Measurements from ENCODE around the gene ST6GALNAC5.

Gene ST6GALNAC5

DNA sequence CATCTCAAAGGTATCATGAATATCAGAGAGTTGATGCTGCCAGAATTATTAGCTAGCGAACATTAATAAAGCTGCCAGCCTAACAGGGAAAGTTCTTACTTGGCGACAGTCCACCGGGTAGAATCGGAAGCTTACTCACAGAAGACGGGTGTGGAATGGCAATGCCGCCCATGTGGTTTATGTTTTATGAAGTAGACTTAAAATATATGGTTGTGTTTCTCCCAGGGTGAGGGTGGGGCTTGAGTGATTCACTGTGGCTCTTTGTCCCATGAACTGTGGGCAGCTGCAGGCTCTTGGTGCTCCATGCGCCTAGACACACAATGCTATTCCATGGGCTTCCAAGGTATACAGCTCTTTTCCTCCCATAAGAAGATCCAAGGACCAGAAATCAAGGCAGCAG lies 189.2 kb downstream of the ST6GALNAC5 start:
- DNase-seq, result no peak

GRCh38 chr1:77057994-77058585 lies 190.8 kb downstream of the ST6GALNAC5 start:
- DNase-seq, result no peak

GRCh38 chr1:77060000-77060399 lies 192.7 kb downstream of the ST6GALNAC5 start:
- no peak for DNase-seq

- DNase-seq, result no peak
Observed at GRCh38 chr1:77061162-77061561, 193.9 kb downstream of the ST6GALNAC5 start.

- DNase-seq, result no peak
Observed at GRCh38 chr1:77063118-77063517, 195.8 kb downstream of the ST6GALNAC5 start.

GRCh38 chr1:77064246-77064645 lies 197.0 kb downstream of the ST6GALNAC5 start:
- DNase-seq, result no peak

DNA sequence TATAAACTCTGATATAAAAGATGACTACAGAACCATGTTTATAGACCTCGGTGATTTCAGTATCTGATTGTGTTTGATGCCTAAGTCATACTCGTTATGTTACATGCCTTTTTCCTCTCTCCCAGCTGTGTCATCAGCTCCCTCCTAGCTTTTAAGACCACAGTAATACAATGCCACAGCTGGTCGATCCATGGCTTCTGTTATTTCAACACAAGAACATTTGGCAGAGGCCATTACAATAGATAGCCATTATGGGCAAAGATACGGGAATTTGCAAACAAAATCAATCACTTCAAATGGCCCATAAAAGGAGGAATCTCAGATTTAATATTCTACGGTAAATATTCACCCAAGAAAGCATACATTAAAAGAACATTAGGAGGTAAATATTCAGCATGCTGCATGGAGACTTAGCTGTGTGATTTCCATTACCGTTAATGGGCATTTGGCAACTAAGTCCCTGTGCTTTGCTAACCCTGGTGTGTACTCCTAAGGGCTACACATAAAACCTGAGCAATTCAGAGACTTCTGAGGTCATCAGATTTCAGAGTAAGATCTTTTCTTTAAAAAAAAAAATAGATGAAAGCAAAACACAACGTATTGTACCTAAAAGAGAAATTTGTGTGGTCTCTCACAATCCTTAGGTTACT lies 198.5 kb downstream of the ST6GALNAC5 start:
- no peak for DNase-seq

GRCh38 chr1:77068013-77068412 lies 200.7 kb downstream of the ST6GALNAC5 start:
- no peak for DNase-seq

DNA sequence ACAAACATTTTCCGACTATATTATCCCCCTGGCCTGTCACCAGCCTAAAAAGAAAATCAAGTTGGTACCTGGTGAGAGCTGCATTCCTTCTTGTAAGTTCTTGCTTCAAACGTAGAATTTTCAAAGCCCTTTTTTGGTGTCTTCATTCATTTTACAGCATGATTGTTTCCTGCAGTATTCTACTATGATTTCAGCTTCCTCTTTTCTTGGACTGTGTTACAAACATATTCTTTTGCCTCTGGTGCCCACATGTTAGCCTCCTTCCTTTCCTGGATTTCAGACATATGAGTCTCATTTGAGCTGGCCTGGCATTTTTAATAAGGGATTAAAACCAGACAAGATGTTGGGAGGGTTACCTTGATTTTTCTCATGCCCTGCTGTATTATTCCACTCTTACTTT lies 209.5 kb downstream of the ST6GALNAC5 start:
- DNase-seq, result no peak

GRCh38 chr1:77081834-77082233 lies 214.6 kb downstream of the ST6GALNAC5 start:
- no peak for DNase-seq

DNA sequence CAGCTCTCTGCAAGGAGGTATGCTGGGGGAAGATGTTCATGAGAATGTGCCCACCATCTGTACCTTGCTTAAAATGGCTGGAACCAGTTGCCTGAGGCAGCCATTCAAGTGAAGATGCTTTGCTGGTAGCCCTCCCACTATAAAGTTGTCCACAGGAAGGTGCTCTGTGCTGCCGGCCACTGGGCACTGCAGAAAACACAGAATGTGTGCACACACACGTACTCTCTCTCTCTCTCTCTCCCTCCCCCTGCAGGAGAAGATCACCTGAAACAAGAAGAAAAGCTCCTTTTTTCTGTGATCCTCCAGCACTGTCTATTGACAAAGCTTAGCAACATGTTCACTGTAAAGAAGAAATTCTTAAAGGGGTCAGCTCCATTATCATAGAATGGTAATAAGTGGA lies 217.2 kb downstream of the ST6GALNAC5 start:
- DNase-seq, result no peak

DNA sequence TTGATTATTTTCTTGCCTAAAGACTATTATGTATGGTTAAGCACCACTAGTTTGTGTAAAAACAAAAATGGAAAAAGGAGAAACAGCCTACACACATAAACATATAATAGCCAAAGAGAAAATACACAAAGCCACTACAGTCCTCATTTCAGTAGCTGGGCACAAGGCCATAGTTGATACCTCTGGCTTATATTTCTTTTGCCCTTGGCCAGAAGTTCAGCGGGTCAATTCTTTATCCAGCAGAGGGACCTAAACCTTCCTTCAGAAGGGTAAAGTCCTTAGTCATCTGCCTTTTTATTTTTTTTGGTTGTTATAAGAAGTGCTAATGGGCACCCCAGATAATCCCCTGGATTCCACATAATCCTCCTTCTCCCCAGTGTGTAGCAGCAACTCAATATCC lies 217.8 kb downstream of the ST6GALNAC5 start:
- DNase-seq, result no peak

GRCh38 chr1:77089756-77090155 lies 222.5 kb downstream of the ST6GALNAC5 start:
- DNase-seq, result no peak

DNA sequence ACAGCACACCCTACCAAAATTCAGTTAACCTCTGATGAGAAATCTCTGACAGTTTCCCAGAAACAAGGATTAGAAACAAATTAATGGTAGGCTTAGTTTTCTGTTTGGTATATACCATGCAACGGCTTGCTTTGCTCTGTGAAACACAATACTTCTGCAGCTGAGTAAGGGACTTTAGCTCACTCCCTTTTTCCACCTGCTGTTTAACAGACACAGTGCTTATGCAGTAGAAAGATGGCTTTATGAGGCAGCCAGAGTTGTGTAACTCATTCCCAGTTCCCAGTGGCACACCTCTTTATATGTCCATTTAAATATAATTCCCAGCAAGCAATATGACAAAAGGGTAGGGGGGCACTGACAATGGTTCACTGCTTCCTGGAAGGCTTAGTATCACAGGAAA lies 228.0 kb downstream of the ST6GALNAC5 start:
- no peak for DNase-seq

DNA sequence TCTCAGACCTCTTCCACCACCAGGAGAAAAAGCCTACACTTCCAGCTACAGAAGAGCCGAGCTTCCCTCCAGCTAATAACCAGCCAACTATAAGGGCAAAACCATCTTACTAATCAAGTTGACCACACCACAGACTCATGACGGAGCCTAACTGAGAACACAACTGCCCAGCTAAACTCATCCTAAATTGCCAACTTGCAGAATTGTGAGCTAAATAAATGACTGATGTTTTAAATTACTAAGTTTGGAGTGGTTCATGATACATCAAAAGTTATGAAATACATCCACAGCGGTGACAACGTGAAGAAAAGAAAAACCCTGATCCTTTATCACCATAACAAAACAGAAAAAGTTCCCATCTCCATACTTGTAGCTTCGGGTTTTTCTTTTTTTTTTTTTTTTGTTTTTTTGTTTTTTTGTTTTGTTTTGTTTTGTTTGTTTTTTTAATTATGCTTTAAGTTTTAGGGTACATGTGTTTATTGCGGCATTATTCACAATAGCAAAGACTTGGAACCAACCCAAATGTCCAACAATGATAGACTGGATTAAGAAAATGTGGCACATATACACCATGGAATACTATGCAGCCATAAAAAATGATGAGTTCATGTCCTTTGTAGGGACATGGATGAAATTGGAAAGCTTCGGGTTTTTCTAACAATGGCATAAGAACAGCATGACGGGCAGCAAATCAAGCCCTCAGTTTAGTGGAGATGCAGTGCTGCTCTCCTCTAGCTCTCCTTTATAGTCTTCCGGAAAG lies 229.4 kb downstream of the ST6GALNAC5 start:
- DNase-seq, result no peak

DNA sequence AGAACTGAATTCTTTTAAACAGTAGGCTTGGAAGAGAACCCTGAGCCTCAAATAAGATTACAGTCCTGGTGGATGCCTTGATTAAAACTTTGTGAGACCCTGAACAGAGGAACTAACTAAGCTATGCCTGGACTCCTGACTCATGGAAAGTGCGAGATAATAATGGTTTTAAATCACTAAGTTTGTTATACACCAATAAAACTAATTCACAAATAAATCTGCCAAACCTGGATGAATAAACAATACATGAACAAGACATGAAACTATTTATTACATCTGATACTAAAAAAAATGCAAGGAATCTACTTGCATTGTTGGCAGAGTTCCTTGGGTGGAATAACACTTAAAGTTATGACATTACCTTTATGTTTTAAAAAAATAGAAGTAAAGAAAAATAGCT lies 233.6 kb downstream of the ST6GALNAC5 start:
- no peak for DNase-seq

DNA sequence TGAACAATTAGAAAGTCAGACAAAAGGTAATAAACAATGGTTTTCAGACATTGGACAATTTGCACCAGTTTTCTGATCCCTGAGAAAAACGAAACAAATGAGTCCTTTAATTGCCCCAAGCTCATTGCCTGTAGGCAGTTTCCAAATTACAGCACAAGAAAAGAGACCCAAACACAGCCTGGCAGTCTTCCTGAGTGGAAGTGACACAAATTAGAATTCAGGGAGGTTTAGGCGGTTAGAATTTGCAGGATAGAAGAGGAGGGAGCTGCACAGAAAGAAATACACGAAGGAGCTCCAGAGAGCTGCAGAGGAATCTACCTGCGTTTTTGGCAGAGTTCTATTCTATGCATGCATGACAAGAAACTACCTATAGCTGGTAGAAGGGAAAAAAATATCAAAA lies 236.2 kb downstream of the ST6GALNAC5 start:
- no peak for DNase-seq

DNA sequence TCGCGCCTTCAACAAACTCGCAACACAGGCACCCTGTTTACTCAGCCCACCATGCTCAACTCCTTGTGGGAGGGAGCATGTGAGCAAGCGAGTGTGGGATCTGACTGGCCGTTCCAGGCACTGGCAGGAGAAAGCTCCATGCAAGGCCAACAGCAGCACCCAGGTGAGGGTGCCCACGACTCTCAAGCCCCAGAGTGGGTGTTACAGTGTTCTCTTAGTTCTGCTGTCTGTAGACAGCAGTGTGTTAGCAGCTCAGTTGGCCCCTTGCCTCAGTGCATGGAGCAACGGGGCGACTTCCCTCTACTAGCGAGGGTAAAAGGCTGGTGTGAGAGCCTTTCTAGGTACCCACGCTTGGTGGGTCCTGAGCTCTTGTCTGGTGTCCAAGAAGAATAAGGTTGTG lies 237.4 kb downstream of the ST6GALNAC5 start:
- DNase-seq, result no peak
